ENCODE measurements around the gene MARCHF4. TPM values are rescaled to one million over a fixed set of nuclear protein-coding genes. Genes with fewer than 3 reads are reported as not detected.

The MARCHF4 gene
- total and polyA plus RNA-seq, 4 donors, result 4.0 to 40.1 (median 23.1) TPM

GRCh38 chr2:216375286-216375685 lies 3.0 kb upstream of the MARCHF4 start:
- peaks cover 13% of the 10 kb centered on the region for H3K27me3 ChIP-seq (ENCODE audit: control insufficient read depth, insufficient read depth, low read length)
- WGBS (ENCODE audit: insufficient coverage), result no CpG with 5 or more reads among the region's 1 CpG

GRCh38 chr2:216373896-216374295 lies 1.6 kb upstream of the MARCHF4 start:
- H3K27me3 ChIP-seq (ENCODE audit: control insufficient read depth, insufficient read depth, low read length), result peaks cover 13% of the 10 kb centered on the region
- H3K4me3 ChIP-seq (ENCODE audit: low read depth, low read length), result no peak overlapping the region
- DNase-seq (ENCODE audit: low read depth in 4 of 6, low spot score in 6 of 6), result no peak
- H3K36me3 ChIP-seq (ENCODE audit: control insufficient read depth, insufficient read depth, low read length), result no peaks in the 10 kb centered on the region
- no peak overlapping the region for H3K27ac ChIP-seq (ENCODE audit: low read depth, low read length)
- H3K9me3 ChIP-seq (ENCODE audit: control insufficient read depth, insufficient read depth, low read length), result no peaks in the 10 kb centered on the region
- peaks cover 24% of the 10 kb centered on the region for H3K4me1 ChIP-seq (ENCODE audit: control insufficient read depth, insufficient read depth, low read length)

More at GRCh38 chr2:216375286-216375685, 3.0 kb upstream of the MARCHF4 start:
- Histone ChIP-seq H3K9me3 (ENCODE audit: control insufficient read depth, insufficient read depth, low read length) (no peaks in the 10 kb centered on the region), H3K4me3 (ENCODE audit: low read depth, low read length) (no peak overlapping the region), H3K27ac (ENCODE audit: low read depth, low read length) (no peak overlapping the region), H3K4me1 (ENCODE audit: control insufficient read depth, insufficient read depth, low read length) (peaks cover 22% of the 10 kb centered on the region), H3K36me3 (ENCODE audit: control insufficient read depth, insufficient read depth, low read length) (no peaks in the 10 kb centered on the region)
- no peak for DNase-seq (ENCODE audit: low read depth in 4 of 6, low spot score in 6 of 6)

GRCh38 chr2:216372761-216373291 lies 543 bp upstream of the MARCHF4 start:
- no CpG with 5 or more reads among the region's 6 CpGs for WGBS (ENCODE audit: insufficient coverage)
- DNase-seq (ENCODE audit: low read depth in 4 of 6, low spot score in 6 of 6), result no peak
- H3K27ac ChIP-seq (ENCODE audit: low read depth, low read length), result no peak overlapping the region
- peaks cover 24% of the 10 kb centered on the region for H3K4me1 ChIP-seq (ENCODE audit: control insufficient read depth, insufficient read depth, low read length)
- H3K36me3 ChIP-seq (ENCODE audit: control insufficient read depth, insufficient read depth, low read length), result no peaks in the 10 kb centered on the region
- no peak overlapping the region for H3K4me3 ChIP-seq (ENCODE audit: low read depth, low read length)
- H3K9me3 ChIP-seq (ENCODE audit: control insufficient read depth, insufficient read depth, low read length), result no peaks in the 10 kb centered on the region
- peaks cover 13% of the 10 kb centered on the region for H3K27me3 ChIP-seq (ENCODE audit: control insufficient read depth, insufficient read depth, low read length)

GRCh38 chr2:216370961-216371712 lies 1.1 kb downstream of the MARCHF4 start:
- Histone ChIP-seq H3K27me3 (ENCODE audit: control insufficient read depth, insufficient read depth, low read length) (peaks cover 13% of the 10 kb centered on the region), H3K4me1 (ENCODE audit: control insufficient read depth, insufficient read depth, low read length) (peaks cover 24% of the 10 kb centered on the region), H3K9me3 (ENCODE audit: control insufficient read depth, insufficient read depth, low read length) (no peaks in the 10 kb centered on the region), H3K27ac (ENCODE audit: low read depth, low read length) (no peak overlapping the region), H3K4me3 (ENCODE audit: low read depth, low read length) (peak overlapping the region; percentile 56), H3K36me3 (ENCODE audit: control insufficient read depth, insufficient read depth, low read length) (no peaks in the 10 kb centered on the region)
- DNase-seq (ENCODE audit: low read depth in 4 of 6, low spot score in 6 of 6), result peak in 2 of 6 donors; percentile 34 to 77
- 0% methylated on average over 34 of the region's 53 CpGs for WGBS (ENCODE audit: insufficient coverage)

- Histone ChIP-seq H3K27ac (ENCODE audit: low read depth, low read length) (no peak overlapping the region), H3K36me3 (ENCODE audit: control insufficient read depth, insufficient read depth, low read length) (no peaks in the 10 kb centered on the region), H3K4me3 (ENCODE audit: low read depth, low read length) (no peak overlapping the region), H3K27me3 (ENCODE audit: control insufficient read depth, insufficient read depth, low read length) (peaks cover 13% of the 10 kb centered on the region), H3K9me3 (ENCODE audit: control insufficient read depth, insufficient read depth, low read length) (no peaks in the 10 kb centered on the region), H3K4me1 (ENCODE audit: control insufficient read depth, insufficient read depth, low read length) (peaks cover 24% of the 10 kb centered on the region)
- no peak for DNase-seq (ENCODE audit: low read depth in 4 of 6, low spot score in 6 of 6)
- WGBS (ENCODE audit: insufficient coverage), result 70% methylated on average over 14 of the region's 18 CpGs
These were observed 2.5 kb downstream of the MARCHF4 start for GRCh38 chr2:216369821-216370220.

GRCh38 chr2:216366777-216367471 lies 5.4 kb downstream of the MARCHF4 start:
- WGBS (ENCODE audit: insufficient coverage), result 20% methylated on average over 1 of the region's 5 CpGs
- peak in 1 of 6 donors; percentile 54 for DNase-seq (ENCODE audit: low read depth in 4 of 6, low spot score in 6 of 6)
- no peak overlapping the region for H3K4me3 ChIP-seq (ENCODE audit: low read depth, low read length)
- H3K9me3 ChIP-seq (ENCODE audit: control insufficient read depth, insufficient read depth, low read length), result no peaks in the 10 kb centered on the region
- no peak overlapping the region for H3K27ac ChIP-seq (ENCODE audit: low read depth, low read length)
- peaks cover 11% of the 10 kb centered on the region for H3K27me3 ChIP-seq (ENCODE audit: control insufficient read depth, insufficient read depth, low read length)
- H3K36me3 ChIP-seq (ENCODE audit: control insufficient read depth, insufficient read depth, low read length), result no peaks in the 10 kb centered on the region
- H3K4me1 ChIP-seq (ENCODE audit: control insufficient read depth, insufficient read depth, low read length), result peaks cover 18% of the 10 kb centered on the region

- no peaks in the 10 kb centered on the region for H3K27me3 ChIP-seq (ENCODE audit: control insufficient read depth, insufficient read depth, low read length)
- H3K9me3 ChIP-seq (ENCODE audit: control insufficient read depth, insufficient read depth, low read length), result no peaks in the 10 kb centered on the region
- H3K36me3 ChIP-seq (ENCODE audit: control insufficient read depth, insufficient read depth, low read length), result no peaks in the 10 kb centered on the region
- peaks cover 6% of the 10 kb centered on the region for H3K4me1 ChIP-seq (ENCODE audit: control insufficient read depth, insufficient read depth, low read length)
- DNase-seq (ENCODE audit: low read depth in 4 of 6, low spot score in 6 of 6), result no peak
- H3K27ac ChIP-seq (ENCODE audit: low read depth, low read length), result no peak overlapping the region
- WGBS (ENCODE audit: insufficient coverage), result no CpG with 5 or more reads among the region's 2 CpGs
- no peak overlapping the region for H3K4me3 ChIP-seq (ENCODE audit: low read depth, low read length)
These were observed 6.8 kb downstream of the MARCHF4 start for GRCh38 chr2:216365518-216365917.

GRCh38 chr2:216363221-216363620 lies 9.1 kb downstream of the MARCHF4 start:
- Histone ChIP-seq H3K4me1 (ENCODE audit: control insufficient read depth, insufficient read depth, low read length) (no peaks in the 10 kb centered on the region), H3K36me3 (ENCODE audit: control insufficient read depth, insufficient read depth, low read length) (no peaks in the 10 kb centered on the region), H3K4me3 (ENCODE audit: low read depth, low read length) (no peak overlapping the region), H3K27me3 (ENCODE audit: control insufficient read depth, insufficient read depth, low read length) (no peaks in the 10 kb centered on the region), H3K9me3 (ENCODE audit: control insufficient read depth, insufficient read depth, low read length) (no peaks in the 10 kb centered on the region), H3K27ac (ENCODE audit: low read depth, low read length) (no peak overlapping the region)
- WGBS (ENCODE audit: insufficient coverage), result no CpG with 5 or more reads among the region's 3 CpGs
- DNase-seq (ENCODE audit: low read depth in 4 of 6, low spot score in 6 of 6), result no peak

GRCh38 chr2:216362730-216363129 lies 9.6 kb downstream of the MARCHF4 start:
- DNase-seq (ENCODE audit: low read depth in 4 of 6, low spot score in 6 of 6), result peak in 3 of 6 donors; percentile 57 to 93 (median 85)
- H3K27me3 ChIP-seq (ENCODE audit: control insufficient read depth, insufficient read depth, low read length), result no peaks in the 10 kb centered on the region
- 40% methylated on average over 1 of the region's 2 CpGs for WGBS (ENCODE audit: insufficient coverage)
- no peaks in the 10 kb centered on the region for H3K36me3 ChIP-seq (ENCODE audit: control insufficient read depth, insufficient read depth, low read length)
- H3K4me1 ChIP-seq (ENCODE audit: control insufficient read depth, insufficient read depth, low read length), result no peaks in the 10 kb centered on the region
- H3K27ac ChIP-seq (ENCODE audit: low read depth, low read length), result no peak overlapping the region
- H3K9me3 ChIP-seq (ENCODE audit: control insufficient read depth, insufficient read depth, low read length), result no peaks in the 10 kb centered on the region
- H3K4me3 ChIP-seq (ENCODE audit: low read depth, low read length), result no peak overlapping the region
